Measurements from ENCODE around the gene SERINC5.
"Not testable (repeated sequence)": the region's sequence is repeated elsewhere in the genome, so short reads cannot be mapped to it uniquely, and the experiment has no call there.

DNA sequence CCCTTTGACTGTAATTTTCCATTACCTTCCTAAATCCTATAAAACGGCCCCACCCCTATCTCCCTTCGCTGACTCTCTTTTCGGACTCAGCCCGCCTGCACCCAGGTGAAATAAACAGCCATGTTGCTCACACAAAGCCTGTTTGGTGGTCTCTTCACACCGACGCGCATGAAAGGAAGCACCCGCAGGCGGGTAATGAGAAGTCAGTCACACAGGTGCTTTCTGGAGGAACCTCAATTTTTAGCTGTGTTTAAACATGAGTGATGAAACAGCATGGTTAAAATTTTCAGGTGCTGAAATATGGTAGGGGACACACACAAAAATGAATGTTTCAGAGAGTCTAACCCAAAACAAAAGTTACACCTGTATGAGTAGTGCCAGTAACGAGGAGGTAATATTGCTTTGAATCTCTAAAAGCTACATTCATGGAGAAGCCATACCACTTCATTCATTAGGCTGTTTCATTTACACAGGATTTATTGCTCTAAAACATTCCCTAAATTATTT, 72.1 kb downstream of the SERINC5 start:
- not testable (repeated sequence) for TF ChIP-seq EZH2phosphoT487 (IDR thresholded peaks at IDR 0.05; ENCODE audit: insufficient read depth, low read depth); EZH2 (IDR thresholded peaks at IDR 0.05; ENCODE audit: insufficient read depth, poor library complexity, severe bottlenecking)
